NCI-H2171 (cell line): ENCODE data around the gene SUSD2.
"Not testable (repeated sequence)": the region's sequence is repeated elsewhere in the genome, so short reads cannot be mapped to it uniquely, and the experiment has no call there.

Experiments
- DNase-seq: peaks from one replicate; lab custom pipeline; 2025; lab: John Stamatoyannopoulos, UW

Gene SUSD2, protein sequence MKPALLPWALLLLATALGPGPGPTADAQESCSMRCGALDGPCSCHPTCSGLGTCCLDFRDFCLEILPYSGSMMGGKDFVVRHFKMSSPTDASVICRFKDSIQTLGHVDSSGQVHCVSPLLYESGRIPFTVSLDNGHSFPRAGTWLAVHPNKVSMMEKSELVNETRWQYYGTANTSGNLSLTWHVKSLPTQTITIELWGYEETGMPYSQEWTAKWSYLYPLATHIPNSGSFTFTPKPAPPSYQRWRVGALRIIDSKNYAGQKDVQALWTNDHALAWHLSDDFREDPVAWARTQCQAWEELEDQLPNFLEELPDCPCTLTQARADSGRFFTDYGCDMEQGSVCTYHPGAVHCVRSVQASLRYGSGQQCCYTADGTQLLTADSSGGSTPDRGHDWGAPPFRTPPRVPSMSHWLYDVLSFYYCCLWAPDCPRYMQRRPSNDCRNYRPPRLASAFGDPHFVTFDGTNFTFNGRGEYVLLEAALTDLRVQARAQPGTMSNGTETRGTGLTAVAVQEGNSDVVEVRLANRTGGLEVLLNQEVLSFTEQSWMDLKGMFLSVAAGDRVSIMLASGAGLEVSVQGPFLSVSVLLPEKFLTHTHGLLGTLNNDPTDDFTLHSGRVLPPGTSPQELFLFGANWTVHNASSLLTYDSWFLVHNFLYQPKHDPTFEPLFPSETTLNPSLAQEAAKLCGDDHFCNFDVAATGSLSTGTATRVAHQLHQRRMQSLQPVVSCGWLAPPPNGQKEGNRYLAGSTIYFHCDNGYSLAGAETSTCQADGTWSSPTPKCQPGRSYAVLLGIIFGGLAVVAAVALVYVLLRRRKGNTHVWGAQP

DNA sequence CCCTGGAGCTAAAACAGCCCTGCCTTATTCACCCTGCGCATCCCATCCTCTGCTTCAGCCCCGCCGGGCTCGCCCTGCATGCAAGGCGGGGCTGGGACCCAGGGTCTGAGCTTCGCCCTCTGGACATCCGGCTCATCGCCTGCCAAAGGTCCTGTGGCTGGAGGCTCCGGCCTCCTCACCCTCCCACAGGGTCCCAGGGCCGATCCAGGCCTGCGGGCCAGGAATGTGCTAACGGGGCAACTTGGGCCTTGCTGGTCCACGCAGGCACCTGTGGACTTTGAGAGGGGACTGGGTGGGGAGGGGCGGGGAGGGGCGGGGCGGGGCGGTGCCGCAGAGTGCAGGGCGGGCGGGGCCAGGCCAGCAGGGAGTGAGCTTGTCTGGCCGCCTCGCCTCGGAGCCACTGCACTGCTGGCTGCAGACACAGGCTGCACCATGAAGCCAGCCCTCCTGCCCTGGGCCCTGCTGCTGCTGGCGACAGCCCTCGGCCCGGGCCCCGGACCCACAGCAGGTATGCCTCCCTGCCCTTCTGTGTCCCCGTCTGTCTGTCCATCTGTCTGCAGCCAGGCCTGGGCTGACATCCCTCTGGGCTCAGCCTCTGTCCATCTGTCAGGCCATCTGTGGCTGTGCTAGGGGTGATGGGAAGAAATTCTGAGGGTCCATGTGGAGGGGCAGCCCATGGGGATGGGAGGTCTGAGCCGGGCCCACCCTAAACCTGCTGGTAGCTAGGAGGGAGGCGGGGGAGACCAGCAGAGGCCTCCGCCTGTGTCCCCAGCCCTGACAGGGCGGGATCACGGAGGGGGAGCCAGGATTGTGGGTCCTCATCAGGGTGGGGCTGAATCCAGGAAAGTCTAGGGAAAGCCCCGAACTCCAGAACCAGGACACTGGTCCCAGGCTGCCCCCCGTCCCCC is at the start of gene SUSD2:
SUSD2 (plus strand) TSS at position 400 of the 908 bp plus-strand sequence; CDS start at position 433, 33 bp downstream.
- no peak for DNase-seq

DNA sequence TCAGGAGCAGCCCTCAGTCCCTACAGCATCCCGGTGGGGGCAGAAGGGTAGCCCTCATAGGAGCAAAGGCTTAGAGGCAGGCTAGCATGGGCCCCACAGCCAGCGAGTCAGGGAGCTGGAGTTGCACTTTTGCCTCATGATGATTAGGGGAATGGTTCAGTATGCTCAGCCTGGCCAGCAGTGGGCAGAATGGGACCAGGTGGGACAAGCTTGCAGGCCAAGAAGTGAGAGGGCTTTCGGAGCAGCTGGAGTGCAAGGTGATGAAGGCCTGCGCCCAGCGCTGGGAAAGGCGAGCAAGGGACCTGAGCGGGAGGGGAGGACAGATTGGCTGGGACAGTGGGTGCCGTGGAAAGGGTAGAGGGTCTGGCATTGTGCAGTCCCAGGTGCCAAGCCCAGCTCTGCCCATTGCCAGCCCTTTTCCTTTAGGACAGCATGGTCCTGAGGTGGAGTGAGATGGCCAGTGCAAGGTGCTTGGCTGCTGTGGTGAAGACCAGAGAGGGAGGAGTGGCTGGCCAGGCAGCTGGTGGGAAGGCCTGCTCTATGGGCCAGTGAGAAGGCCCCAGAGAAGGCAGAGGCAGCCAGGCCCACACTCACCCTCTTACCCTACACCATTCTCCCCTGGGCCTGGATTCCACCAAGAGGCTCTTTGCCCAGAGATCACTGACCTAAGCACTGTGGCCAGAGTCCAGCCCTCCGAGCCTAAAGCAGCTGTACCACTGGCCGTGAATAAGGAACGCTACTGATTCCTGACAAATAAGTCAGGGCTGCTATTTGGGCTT is 47.9 kb upstream of the SUSD2 start:
- DNase-seq = no peak

DNA sequence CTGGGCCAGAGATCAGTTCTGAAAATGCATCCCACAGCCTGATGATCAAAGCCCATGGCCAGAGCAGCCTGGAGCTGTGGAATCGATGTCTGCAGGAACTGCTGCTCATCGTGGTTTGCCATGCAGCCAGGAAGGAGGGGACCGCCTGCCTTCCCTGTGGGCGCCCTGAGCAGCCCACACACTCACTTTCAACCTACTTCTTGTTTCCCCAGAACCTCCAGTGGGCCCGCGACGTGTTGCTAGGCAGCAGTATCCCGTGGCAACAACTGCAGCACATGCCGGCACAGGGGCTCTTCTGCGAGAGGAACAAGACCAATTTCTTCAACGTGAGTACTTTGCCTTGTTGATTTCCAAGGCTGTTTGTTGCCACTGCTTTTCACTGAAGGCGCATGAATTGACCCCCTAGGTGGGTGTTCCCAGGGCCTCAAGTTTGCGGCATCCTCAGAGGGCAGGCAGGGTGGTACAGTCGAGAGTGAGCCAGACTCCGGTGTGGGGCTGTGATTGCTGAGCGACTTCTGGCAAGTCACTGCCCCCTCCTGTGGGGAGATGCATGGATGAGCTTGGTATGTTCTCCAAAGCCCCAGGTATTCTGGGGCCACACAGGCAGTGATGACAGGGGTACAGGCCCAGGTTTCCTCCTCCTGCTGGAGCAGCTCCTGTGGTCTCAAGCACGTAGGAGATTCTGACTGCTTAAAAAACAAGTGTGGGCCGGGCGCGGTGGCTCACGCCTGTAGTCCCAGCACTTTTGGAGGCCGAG is 47.0 kb upstream of the SUSD2 start:
- no peak for DNase-seq

DNA sequence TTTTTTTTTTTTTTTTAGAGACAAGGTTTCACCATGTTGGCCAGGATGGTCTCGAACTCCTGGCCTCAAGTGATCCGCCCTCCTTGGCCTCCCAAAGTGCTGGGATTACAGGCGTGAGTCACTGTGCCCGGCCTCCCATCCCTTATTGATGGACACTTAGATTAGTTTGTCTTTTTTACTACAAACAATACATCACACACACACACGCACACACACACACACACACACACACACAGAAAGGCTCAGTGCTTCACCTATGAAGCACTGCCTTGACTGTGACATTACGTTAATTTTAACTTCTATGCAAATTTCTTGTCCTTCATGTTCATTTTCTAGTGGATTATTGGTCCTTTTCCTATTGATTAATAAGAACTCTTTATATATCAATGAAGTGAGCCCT is 44.8 kb upstream of the SUSD2 start:
- not testable (repeated sequence) for DNase-seq

DNA sequence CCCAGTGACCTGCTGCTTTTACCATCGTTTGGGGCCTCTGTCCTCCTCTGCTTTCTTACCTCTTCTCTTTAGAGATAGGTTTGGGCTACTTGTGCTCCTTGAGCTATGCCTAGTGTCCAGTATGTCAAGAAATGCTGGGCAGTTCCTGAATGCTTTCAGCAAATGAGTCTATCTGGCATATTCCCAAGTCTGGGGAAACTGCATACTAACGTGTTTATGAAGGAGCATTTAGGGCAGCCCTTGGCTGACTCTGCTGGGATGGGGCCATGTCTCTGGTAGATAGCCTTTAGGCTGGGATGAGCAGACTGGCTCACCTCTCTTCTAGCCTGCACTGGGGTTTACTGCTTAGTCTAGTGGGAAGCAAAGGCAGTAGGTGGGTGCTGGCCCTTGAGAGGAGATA is 43.7 kb upstream of the SUSD2 start:
- DNase-seq = no peak

DNA sequence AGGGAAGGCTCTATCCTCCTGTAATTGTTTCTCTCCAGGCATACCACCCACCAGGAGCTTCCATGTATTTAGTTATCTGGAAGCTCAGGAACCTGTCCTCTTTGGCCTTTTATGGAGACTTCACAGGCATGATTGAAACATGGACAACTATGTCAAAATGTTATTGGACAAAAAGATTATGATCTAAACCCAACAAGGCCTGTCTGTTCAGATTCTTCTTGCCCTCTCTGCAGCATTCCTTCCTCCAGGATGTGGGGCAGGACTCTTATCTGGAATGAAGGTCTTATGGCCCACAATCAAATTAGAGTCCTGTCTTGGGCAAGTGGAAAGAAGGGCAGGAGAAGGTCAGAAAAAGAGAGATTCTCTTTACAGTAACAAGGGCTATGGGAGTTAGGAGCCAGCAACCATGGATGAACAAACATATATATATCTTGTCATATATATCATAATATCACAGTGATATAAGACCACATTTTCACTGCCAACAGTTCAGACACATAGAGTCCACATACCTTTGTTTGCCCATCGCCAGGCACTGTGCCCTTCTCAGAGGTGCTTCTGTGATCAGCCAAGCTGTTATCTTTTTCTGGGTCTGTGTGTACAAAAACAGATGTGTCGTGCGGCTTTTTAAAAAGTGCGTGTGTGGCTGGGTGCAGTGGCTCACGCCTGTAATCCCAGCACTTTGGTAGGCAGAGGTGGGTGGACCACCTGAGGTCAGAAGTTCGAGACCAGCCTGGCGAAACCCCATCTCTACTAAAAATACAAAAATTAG is 42.5 kb upstream of the SUSD2 start:
- DNase-seq = no peak

DNA sequence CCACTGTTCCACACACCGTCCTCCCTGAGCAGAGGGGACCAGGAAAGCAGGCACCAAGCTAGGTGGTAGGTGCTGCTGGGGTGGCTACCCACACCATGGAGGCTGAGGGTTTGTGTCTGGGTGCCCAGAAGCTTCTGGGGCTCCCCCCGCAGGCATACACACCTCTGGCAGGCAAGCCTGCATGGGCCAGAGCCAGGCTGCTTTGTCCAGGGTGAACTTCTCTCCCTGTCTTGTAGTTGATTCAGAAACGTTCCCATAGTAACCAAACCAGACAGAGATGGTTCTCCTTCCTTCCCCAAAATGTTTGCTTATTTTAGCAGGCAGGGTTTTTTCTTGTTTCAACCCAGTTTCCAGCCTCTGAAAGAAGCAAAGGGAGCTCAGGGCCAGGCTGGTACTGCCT is 40.9 kb upstream of the SUSD2 start:
- no peak for DNase-seq

DNA sequence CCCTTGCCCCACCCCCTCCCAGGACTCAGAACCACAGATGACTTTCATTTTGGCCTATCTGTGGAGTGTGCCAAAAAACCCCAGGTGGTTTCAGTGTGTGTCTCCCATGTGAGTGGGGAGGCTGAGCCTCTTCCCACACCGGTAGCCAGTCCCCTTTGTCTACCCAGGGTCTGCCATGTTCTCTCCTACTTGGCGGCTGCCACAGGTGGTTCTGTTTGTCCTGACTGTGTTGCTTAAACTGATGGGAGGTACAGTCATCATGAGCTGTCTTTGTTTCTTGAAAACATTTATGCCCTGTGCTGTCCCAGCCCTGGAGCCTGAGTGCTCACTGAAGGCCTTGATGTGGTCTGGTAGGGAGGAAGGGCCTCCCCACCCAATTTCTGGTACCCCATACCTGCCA is 39.7 kb upstream of the SUSD2 start:
- DNase-seq = no peak

DNA sequence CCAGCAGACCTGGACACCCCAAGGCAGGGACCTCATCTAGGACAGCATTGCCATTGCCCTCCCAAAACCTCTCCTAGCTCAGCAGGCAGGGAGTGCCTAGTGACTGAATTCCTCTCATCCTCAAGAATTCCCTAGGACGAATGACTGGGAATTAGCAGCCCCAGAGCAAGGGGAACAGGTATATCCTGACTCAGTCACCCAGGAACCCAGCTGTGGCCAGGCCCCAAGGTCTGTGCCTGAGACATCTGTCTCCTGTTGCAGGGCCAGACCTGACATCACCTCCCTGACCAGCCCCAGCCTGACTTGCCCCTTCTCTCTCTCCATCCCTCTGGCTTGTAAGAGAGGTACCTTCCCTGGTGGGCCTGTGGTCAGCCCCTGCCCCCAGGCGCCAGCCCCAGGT is 39.0 kb upstream of the SUSD2 start:
- DNase-seq = no peak

DNA sequence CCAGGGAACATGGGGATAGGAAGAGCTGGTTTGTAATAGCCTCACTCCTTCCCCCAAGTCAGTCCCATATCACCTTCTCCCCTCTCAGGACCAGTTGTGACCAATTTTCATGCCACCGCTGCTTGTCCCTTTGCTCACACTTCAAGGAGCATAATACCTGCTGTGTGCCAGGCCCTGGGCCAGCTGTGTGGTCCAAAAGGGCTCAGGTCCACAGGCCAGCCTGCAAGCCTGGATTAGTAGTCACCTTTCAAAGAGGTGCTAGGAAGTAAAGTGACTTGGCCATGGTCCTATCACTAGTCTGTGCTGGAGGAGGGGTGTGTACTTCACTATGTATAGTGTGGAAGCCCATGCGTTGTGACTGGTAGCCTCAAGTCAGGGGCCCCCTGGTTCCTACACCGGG is 38.5 kb upstream of the SUSD2 start:
- no peak for DNase-seq

DNA sequence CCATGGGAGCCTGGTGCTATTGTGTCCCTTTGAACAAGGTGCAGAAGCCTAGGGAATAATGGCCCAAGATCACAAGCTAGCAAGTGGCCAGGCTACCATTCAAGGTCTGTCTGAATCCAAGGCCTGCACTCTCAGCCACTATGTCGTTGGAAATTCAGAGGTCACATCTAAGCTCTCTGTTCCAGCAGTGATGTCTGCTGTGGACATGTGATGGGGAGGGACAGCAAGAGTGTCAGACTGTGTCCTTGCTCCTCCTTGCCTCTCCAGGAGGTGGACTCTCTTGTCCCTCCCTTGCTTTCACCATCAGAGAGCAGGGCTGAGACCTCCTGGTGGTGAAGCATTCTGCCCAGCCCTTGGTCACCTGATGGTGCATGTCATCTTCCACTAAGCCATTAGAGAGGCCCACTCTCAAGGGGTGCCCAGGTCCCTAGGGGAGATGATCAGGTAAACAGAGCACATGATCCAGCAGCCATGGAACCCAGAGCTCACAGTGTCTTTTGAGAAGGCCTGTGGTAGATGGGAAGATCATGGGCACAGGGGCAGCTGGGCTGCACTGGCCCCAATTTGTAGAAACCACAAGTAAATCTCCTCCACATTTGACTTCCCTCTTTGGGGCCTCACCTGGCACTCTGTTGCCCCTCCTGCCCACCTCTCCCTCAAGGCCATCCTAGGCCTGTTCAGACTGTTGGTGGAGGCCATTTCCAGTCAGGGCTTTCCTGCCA is 37.1 kb upstream of the SUSD2 start:
- no peak for DNase-seq

DNA sequence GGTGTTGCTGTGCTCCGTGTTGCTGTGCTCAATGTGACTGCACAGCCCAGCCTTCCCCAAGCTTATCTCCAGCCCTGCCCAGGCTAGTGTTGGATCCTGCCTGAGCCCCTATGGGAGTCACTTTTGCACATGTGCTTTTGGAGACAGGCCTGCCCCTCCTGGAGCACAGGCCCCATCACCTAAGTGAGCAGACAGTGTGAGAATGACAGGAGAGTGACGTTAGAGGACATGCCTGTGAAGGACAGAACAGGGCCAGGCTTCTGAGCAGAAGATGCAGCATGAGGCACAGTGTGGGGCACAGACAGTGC is 36.6 kb upstream of the SUSD2 start:
- no peak for DNase-seq

DNA sequence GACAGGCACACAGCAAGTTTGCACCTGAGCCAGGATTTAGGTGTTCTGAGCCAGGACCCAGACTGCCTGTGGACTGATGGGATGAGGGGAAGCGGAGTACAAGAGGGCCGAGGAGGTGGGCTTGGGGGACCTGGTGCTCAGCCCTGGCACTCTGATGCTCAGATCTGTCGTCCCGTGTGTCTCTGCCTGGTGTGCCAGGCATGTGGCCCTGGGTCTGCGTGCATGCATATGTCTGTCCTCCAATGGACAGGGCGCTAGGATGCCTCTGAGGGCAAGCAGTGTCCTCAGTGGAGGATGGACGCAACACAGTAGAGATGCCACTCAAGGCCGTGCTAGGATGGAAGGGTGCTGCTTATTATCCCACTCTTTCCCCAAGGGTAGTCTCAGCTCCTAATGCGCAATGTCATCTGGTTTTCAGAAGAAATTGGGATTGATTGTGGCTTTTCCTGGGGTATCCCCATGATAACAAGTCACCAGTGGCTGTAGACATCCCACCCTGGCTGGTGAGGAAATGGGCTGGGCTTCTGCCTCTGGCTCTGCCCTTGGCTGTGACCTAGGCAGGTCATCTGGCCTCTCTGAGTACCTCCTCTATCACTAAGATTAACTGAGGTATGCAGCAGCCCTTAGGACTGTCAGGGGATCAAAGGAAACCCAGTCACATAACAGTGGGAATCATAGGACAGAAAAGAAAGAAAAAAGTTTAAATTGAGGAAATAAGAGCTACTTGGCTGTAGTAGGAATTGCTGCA is 35.7 kb upstream of the SUSD2 start:
- no peak for DNase-seq

DNA sequence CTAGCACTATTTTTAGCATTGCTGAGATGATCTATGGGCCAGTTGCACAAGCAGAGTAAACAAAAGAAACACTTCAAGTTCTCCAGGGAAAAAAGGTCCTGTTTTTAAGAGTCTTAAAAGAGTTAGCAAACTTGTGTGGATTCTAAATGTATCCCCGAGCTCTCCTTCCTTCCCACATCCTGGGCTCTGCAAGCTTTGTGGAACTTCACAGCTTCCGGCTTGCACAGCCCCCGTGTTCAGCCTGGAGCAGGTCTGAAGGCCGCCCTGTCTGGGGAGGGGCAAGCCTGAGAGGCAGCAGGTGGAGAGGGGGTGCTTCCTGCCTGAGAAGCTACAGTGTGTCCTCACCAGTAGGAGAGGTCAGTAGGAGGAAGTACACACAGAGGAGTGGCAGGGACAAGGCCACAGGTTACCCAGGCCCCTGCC is 35.1 kb upstream of the SUSD2 start:
- DNase-seq = no peak

DNA sequence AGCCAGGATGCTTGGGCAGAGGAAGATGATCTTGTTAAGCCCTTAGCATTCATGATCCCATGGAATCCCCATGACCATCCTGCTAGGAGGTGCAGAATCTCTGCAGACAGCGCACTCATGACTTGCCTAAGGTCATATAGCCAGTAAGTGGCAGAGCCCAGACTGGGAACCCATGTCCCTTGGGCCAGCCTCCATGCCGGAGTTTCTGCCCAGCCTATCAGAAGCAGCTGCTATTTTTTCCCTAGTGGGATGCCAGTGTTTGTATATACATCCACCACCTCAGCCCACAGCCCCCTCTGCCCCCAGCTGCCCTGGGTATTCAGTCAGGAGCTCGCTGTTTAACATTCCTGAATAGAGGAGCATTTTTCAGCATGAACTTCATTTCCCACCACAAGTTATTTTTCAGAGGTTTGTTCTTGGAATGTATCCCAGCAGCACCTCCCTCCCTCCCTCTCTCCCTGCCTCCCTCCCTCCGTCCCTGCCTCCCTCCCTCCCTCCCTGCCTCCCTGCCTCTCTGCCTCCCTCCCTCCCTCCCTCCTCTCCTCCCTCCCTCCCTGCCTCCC is 34.4 kb upstream of the SUSD2 start:
- peak; percentile 44 for DNase-seq

DNA sequence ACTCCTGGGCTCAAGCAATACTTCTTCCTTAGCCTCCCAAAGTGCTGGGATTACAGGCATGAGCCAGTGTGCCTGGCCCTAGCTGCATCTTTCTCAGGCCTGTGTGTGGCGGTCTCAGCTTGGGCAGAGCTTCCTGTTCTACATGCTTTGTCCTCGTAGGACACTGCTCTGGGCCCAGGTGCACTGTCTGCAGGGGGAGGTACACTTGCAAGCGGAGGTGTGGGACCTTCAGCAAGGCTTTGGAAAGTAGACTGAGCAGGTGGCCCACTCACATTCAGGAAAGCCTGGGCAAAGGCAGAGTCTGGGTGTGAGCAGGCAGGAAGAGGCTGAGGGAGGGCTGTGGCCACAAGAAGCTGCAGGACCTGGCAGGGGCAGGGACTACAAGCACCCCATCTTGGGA is 33.6 kb upstream of the SUSD2 start:
- no peak for DNase-seq

DNA sequence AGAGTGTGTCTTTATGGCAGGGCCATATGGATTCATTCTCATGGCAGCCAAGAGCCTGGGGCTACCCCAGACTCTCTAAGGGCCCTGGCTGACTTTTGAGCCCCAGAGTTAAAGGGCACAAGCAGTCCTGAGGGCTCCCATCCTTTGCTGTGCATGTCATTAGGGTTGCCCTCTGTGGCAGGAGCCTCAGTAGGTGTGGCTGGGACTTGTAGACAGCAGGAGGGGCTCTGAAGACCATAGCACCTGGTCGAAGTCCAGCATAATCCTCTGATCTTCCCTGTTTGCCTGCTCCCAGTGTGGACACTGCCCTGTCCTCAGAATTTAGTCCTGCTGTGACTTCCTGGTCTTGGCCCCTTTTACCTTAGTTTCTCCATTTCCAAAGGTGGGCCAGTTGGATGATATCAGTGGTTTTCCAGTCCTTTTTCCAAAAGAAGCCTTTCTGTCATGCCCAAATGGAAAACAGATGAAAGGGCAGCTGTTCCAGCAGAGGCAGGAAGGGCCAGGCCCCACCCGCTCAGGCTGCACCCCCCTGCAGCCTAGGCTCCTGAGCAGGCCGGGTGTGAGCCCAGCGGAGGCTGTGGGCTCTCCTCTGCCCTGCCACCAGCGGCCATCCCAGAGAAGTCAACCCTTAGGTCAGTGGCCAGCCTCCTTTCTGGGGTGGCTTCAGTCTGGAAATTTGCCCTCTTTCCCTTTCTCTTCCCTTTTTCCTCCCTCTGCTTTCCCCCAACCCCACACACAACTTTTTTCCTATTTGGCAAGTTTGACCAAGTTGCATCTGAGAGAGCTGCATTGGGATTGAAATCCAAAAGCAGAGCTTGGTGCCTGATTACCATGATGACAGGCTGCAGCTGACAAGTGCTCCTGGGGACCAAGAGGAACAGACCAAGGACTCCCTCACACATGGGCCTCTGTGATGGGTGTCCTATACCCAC is 32.8 kb upstream of the SUSD2 start:
- DNase-seq = no peak
